Hematopoietic multipotent progenitor cell treated with erythropoietin and hydrocortisone succinate and interleukin-3 and kit ligand, for 15 days (in vitro differentiated cells): ENCODE results near the gene TP73.

Experiments
- DNase-seq: peaks from one replicate; pipeline ENCODE4 v3.0.0-alpha.2; 2015; ENCODE audit warnings: low spot score

TP73 gene

GRCh38 chr1:3651930-3652547 lies at the start of gene TP73:
Gene TP73, plus strand, starts transcription at chr1:3652516. Its CDS starts 29,850 bp downstream, at chr1:3682366.
- DNase-seq = no peak

- DNase-seq = no peak
Measured at GRCh38 chr1:3603156-3603555, 49.2 kb upstream of the TP73 start.

GRCh38 chr1:3603571-3604467 lies 48.5 kb upstream of the TP73 start:
- no peak for DNase-seq

- no peak for DNase-seq
Measured at GRCh38 chr1:3604468-3604974, 47.8 kb upstream of the TP73 start.

- DNase-seq = no peak
Measured at GRCh38 chr1:3604997-3605823, 47.1 kb upstream of the TP73 start.

GRCh38 chr1:3606779-3607702 lies 45.3 kb upstream of the TP73 start:
- no peak for DNase-seq

- no peak for DNase-seq
Measured at GRCh38 chr1:3607703-3608065, 44.6 kb upstream of the TP73 start.

GRCh38 chr1:3608154-3608553 lies 44.2 kb upstream of the TP73 start:
- DNase-seq = no peak

GRCh38 chr1:3609016-3609768 lies 43.1 kb upstream of the TP73 start:
- no peak for DNase-seq

GRCh38 chr1:3609769-3610526 lies 42.4 kb upstream of the TP73 start:
- DNase-seq = no peak

- DNase-seq = no peak
Measured at GRCh38 chr1:3610527-3611169, 41.7 kb upstream of the TP73 start.

GRCh38 chr1:3611170-3612019 lies 40.9 kb upstream of the TP73 start, which contains the start of gene MEGF6:
Gene MEGF6, minus strand, starts transcription at chr1:3611508. Its CDS starts 240 bp downstream, at chr1:3611268.
- no peak for DNase-seq

GRCh38 chr1:3612123-3612522 lies 40.2 kb upstream of the TP73 start:
- DNase-seq = no peak

- DNase-seq = no peak
Measured at GRCh38 chr1:3614755-3615742, 37.3 kb upstream of the TP73 start.

GRCh38 chr1:3616861-3617260 lies 35.5 kb upstream of the TP73 start:
- no peak for DNase-seq

GRCh38 chr1:3617806-3618345 lies 34.4 kb upstream of the TP73 start:
- no peak for DNase-seq

GRCh38 chr1:3618531-3618880 lies 33.8 kb upstream of the TP73 start:
- DNase-seq = no peak
